AG04450 (cell line): Measurements from ENCODE around the gene SORCS3. TPM values are rescaled to one million over a fixed set of nuclear protein-coding genes. Genes with fewer than 3 reads are reported as not detected.

Experiments used
- CTCF ChIA-PET: fragments of 300-600, 350-600 bp; formaldehyde crosslinking; extraction: SDS; loops from one replicate; lab custom pipeline; 2022; ENCODE audit warnings: antibody characterized with exemption, inconsistent platforms; lab: Charles Lee
- POLR2A ChIA-PET: fragments of 350-600 bp; formaldehyde crosslinking; extraction: SDS; loops from one replicate; lab custom pipeline; 2021; ENCODE audit warnings: antibody characterized with exemption, inconsistent platforms; lab: Yijun Ruan, JAX
- DNase-seq: peaks from one replicate; pipeline ENCODE4 v3.0.0-alpha.2; 2011; ENCODE audit warnings: low read depth, low spot score
- H3K27ac ChIP-seq: one replicate; pipeline ENCODE4 v1.5.1; 2012; ENCODE audit warnings: low read depth, low read length, control low read depth
- H3K27me3 ChIP-seq: one replicate; pipeline ENCODE4 v1.6.0; 2012; ENCODE audit warnings: low read length; ENCODE audit not compliant: control insufficient read depth, insufficient read depth
- H3K4me3 ChIP-seq: 2 replicates; pipeline ENCODE4 v1.5.1; 2011; ENCODE audit warnings: mild to moderate bottlenecking, low read depth, low read length, control low read depth
- H3K9me3 ChIP-seq: 2 replicates; pipeline ENCODE4 v1.5.1; 2012; ENCODE audit warnings: low read length; ENCODE audit not compliant: control insufficient read depth, insufficient read depth
- polyA plus RNA-seq: library from polyadenylated mRNA; depleted of rRNA; stranded (reverse); fragments of >200 nt; gene quantifications from 2 replicates; pipeline ENCODE4 v1.2.3, GENCODE V29; 2011
- TF ChIP-seq, protein P1 (sequence below): IDR thresholded peaks from 2 replicates; pipeline ENCODE4 v1.5.1; 2011; ENCODE audit warnings: low read depth, low read length, control low read depth, inconsistent platforms

The SORCS3 gene
- polyA plus RNA-seq, 1 experiment: not detected

GRCh38 chr10:105197598-105198364, 556.7 kb downstream of the SORCS3 start:
- DNase-seq: no peak
- POLR2A ChIA-PET: no interaction called here
- Histone ChIP-seq H3K9me3 (peaks cover 13% of the 10 kb centered on the region; the same call in 1 of the 2 replicates), H3K27ac (no peak overlapping the region), H3K27me3 (no peaks in the 10 kb centered on the region), H3K4me3 (no peak overlapping the region)
- CTCF ChIA-PET: no interaction called here
- TF ChIP-seq, protein P1, sequence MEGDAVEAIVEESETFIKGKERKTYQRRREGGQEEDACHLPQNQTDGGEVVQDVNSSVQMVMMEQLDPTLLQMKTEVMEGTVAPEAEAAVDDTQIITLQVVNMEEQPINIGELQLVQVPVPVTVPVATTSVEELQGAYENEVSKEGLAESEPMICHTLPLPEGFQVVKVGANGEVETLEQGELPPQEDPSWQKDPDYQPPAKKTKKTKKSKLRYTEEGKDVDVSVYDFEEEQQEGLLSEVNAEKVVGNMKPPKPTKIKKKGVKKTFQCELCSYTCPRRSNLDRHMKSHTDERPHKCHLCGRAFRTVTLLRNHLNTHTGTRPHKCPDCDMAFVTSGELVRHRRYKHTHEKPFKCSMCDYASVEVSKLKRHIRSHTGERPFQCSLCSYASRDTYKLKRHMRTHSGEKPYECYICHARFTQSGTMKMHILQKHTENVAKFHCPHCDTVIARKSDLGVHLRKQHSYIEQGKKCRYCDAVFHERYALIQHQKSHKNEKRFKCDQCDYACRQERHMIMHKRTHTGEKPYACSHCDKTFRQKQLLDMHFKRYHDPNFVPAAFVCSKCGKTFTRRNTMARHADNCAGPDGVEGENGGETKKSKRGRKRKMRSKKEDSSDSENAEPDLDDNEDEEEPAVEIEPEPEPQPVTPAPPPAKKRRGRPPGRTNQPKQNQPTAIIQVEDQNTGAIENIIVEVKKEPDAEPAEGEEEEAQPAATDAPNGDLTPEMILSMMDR: no peak

DNA sequence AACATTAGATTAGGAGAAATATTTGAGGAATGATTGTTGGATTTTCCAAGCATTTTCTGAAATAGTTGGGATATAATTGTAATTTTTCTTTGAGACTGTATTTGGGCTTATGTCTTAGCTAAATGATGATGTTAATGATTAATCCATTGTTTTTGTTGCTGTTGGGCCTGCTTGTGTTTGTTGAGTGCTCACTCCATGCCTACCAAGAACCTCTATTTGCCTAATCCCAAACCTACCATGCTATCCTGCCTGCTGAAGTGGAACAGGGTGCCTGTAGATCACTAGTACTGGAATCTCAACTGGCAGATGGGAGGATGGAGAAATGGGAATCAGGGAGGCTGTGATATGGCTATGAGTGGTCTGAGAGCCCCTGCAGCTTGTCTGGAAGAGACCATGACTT, 565.5 kb downstream of the SORCS3 start:
- POLR2A ChIA-PET: no interaction called here
- Histone ChIP-seq H3K27ac (no peak overlapping the region), H3K9me3 (peaks cover 6% of the 10 kb centered on the region; the same call in 1 of the 2 replicates), H3K4me3 (no peak overlapping the region), H3K27me3 (no peaks in the 10 kb centered on the region)
- TF ChIP-seq, protein P1: no peak
- no peak for DNase-seq
- CTCF ChIA-PET: no interaction called here

DNA sequence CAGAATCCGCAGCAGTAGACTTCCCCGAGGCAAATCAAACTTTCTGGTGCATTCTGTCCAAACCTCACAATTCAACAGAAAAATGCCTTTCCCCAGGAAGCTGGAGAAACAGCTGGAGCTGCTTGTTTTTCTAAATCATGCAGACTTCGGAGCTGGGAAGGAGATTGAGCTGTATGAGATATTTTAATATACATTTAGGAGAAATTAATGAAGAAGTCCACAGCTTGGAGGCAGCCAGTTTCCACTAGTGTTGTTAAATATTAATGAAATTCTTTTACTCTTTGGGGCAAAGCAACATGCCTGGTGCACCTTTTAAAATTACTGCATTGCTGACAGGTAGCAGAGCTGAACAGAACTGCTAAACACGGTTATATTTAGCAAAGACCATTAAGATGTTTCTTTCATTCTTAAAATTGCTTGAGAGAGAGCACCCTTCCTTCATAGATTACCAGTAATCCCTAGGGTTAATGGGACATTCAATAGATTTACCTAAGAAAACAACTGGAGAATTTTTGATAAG, 566.4 kb downstream of the SORCS3 start:
- H3K9me3 ChIP-seq: peaks cover 6% of the 10 kb centered on the region; the same call in 1 of the 2 replicates
- H3K27ac ChIP-seq: no peak overlapping the region
- H3K27me3 ChIP-seq: no peaks in the 10 kb centered on the region
- no peak for DNase-seq
- no peak overlapping the region for H3K4me3 ChIP-seq
- POLR2A ChIA-PET: no interaction called here
- CTCF ChIA-PET: no interaction called here
- TF ChIP-seq, protein P1: no peak

GRCh38 chr10:105210546-105210945, 569.5 kb downstream of the SORCS3 start:
- DNase-seq: no peak
- CTCF ChIA-PET: no interaction called here
- TF ChIP-seq, protein P1: no peak
- POLR2A ChIA-PET: no interaction called here
- Histone ChIP-seq H3K27me3 (no peaks in the 10 kb centered on the region), H3K27ac (no peak overlapping the region), H3K4me3 (no peak overlapping the region), H3K9me3 (peaks cover 12% of the 10 kb centered on the region)

DNA sequence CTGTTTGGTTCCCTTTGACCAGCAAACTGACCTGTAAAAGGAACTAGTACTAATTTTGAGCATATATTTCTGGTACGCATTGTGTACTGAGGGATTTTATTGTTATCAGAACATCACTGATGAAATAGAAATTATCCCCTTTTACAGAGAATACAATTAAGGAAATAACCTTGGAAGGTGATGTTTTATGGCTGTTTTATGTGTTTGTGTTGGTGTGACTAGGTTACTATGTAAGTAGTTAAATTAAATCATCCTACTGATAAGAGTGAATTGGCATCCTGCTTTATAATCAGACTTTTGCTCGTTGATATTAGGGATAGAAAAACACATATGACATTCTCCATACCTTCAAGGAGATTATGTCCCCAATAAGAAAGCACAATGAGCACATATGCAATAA, 596.6 kb downstream of the SORCS3 start:
- DNase-seq: no peak
- CTCF ChIA-PET: no interaction called here
- no peaks in the 10 kb centered on the region for H3K27me3 ChIP-seq
- peaks cover 7% of the 10 kb centered on the region for H3K9me3 ChIP-seq
- POLR2A ChIA-PET: no interaction called here
- TF ChIP-seq, protein P1: no peak
- no peak overlapping the region for H3K4me3 ChIP-seq
- H3K27ac ChIP-seq: no peak overlapping the region
